ENCODE measurements around the gene TMC7.

DNA sequence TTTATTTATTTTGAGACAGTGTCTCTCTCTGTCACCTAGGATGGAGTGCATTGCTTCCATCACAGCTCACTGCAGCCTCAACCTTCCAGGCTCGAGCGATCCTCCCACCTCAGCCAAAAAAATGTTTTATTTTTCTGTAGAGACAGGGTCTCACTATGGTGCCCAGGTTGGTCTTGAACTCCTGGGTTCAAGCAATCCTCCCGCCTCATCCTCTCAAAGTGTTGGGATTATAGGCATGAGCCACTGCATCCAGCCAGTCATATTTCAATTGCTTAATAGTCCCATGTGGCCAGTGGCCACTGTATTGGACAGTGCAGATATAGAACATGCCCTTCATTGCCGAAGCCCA, 15.3 kb downstream of the TMC7 start:
- TF ChIP-seq EZH2phosphoT487 (IDR thresholded peaks at IDR 0.05; ENCODE audit: unreplicated experiment) = no peak
- TF ChIP-seq, protein P1, sequence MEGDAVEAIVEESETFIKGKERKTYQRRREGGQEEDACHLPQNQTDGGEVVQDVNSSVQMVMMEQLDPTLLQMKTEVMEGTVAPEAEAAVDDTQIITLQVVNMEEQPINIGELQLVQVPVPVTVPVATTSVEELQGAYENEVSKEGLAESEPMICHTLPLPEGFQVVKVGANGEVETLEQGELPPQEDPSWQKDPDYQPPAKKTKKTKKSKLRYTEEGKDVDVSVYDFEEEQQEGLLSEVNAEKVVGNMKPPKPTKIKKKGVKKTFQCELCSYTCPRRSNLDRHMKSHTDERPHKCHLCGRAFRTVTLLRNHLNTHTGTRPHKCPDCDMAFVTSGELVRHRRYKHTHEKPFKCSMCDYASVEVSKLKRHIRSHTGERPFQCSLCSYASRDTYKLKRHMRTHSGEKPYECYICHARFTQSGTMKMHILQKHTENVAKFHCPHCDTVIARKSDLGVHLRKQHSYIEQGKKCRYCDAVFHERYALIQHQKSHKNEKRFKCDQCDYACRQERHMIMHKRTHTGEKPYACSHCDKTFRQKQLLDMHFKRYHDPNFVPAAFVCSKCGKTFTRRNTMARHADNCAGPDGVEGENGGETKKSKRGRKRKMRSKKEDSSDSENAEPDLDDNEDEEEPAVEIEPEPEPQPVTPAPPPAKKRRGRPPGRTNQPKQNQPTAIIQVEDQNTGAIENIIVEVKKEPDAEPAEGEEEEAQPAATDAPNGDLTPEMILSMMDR (conservative IDR thresholded peaks at IDR 0.05; ENCODE audit: low read depth in 2 of 2) = no peak
- no peak for TF ChIP-seq EZH2 (IDR thresholded peaks at IDR 0.05; ENCODE audit: low read depth, unreplicated experiment)
- TF ChIP-seq POLR2AphosphoS5 (IDR thresholded peaks at IDR 0.05; ENCODE audit: low read depth) = no peak
- TF ChIP-seq, protein P2, sequence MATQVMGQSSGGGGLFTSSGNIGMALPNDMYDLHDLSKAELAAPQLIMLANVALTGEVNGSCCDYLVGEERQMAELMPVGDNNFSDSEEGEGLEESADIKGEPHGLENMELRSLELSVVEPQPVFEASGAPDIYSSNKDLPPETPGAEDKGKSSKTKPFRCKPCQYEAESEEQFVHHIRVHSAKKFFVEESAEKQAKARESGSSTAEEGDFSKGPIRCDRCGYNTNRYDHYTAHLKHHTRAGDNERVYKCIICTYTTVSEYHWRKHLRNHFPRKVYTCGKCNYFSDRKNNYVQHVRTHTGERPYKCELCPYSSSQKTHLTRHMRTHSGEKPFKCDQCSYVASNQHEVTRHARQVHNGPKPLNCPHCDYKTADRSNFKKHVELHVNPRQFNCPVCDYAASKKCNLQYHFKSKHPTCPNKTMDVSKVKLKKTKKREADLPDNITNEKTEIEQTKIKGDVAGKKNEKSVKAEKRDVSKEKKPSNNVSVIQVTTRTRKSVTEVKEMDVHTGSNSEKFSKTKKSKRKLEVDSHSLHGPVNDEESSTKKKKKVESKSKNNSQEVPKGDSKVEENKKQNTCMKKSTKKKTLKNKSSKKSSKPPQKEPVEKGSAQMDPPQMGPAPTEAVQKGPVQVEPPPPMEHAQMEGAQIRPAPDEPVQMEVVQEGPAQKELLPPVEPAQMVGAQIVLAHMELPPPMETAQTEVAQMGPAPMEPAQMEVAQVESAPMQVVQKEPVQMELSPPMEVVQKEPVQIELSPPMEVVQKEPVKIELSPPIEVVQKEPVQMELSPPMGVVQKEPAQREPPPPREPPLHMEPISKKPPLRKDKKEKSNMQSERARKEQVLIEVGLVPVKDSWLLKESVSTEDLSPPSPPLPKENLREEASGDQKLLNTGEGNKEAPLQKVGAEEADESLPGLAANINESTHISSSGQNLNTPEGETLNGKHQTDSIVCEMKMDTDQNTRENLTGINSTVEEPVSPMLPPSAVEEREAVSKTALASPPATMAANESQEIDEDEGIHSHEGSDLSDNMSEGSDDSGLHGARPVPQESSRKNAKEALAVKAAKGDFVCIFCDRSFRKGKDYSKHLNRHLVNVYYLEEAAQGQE (IDR thresholded peaks at IDR 0.05; ENCODE audit: unreplicated experiment) = no peak
- TF ChIP-seq, protein P3, sequence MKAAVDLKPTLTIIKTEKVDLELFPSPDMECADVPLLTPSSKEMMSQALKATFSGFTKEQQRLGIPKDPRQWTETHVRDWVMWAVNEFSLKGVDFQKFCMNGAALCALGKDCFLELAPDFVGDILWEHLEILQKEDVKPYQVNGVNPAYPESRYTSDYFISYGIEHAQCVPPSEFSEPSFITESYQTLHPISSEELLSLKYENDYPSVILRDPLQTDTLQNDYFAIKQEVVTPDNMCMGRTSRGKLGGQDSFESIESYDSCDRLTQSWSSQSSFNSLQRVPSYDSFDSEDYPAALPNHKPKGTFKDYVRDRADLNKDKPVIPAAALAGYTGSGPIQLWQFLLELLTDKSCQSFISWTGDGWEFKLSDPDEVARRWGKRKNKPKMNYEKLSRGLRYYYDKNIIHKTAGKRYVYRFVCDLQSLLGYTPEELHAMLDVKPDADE (IDR thresholded peaks at IDR 0.05) = no peak
- TF ChIP-seq ZNF331 (CRISPR knock-in tag; IDR thresholded peaks at IDR 0.05; ENCODE audit: low read depth) = no peak
- no peak for TF ChIP-seq JUNB (IDR thresholded peaks at IDR 0.05; ENCODE audit: unreplicated experiment)
- TF ChIP-seq CREB1 (CRISPR knock-in tag; IDR thresholded peaks at IDR 0.05; ENCODE audit: low read depth) = no peak
- no peak for TF ChIP-seq STAT1 (IDR thresholded peaks at IDR 0.05; ENCODE audit: unreplicated experiment)
- TF ChIP-seq ZNF114 (CRISPR knock-in tag; IDR thresholded peaks at IDR 0.05) = no peak
- TF ChIP-seq, protein P4, sequence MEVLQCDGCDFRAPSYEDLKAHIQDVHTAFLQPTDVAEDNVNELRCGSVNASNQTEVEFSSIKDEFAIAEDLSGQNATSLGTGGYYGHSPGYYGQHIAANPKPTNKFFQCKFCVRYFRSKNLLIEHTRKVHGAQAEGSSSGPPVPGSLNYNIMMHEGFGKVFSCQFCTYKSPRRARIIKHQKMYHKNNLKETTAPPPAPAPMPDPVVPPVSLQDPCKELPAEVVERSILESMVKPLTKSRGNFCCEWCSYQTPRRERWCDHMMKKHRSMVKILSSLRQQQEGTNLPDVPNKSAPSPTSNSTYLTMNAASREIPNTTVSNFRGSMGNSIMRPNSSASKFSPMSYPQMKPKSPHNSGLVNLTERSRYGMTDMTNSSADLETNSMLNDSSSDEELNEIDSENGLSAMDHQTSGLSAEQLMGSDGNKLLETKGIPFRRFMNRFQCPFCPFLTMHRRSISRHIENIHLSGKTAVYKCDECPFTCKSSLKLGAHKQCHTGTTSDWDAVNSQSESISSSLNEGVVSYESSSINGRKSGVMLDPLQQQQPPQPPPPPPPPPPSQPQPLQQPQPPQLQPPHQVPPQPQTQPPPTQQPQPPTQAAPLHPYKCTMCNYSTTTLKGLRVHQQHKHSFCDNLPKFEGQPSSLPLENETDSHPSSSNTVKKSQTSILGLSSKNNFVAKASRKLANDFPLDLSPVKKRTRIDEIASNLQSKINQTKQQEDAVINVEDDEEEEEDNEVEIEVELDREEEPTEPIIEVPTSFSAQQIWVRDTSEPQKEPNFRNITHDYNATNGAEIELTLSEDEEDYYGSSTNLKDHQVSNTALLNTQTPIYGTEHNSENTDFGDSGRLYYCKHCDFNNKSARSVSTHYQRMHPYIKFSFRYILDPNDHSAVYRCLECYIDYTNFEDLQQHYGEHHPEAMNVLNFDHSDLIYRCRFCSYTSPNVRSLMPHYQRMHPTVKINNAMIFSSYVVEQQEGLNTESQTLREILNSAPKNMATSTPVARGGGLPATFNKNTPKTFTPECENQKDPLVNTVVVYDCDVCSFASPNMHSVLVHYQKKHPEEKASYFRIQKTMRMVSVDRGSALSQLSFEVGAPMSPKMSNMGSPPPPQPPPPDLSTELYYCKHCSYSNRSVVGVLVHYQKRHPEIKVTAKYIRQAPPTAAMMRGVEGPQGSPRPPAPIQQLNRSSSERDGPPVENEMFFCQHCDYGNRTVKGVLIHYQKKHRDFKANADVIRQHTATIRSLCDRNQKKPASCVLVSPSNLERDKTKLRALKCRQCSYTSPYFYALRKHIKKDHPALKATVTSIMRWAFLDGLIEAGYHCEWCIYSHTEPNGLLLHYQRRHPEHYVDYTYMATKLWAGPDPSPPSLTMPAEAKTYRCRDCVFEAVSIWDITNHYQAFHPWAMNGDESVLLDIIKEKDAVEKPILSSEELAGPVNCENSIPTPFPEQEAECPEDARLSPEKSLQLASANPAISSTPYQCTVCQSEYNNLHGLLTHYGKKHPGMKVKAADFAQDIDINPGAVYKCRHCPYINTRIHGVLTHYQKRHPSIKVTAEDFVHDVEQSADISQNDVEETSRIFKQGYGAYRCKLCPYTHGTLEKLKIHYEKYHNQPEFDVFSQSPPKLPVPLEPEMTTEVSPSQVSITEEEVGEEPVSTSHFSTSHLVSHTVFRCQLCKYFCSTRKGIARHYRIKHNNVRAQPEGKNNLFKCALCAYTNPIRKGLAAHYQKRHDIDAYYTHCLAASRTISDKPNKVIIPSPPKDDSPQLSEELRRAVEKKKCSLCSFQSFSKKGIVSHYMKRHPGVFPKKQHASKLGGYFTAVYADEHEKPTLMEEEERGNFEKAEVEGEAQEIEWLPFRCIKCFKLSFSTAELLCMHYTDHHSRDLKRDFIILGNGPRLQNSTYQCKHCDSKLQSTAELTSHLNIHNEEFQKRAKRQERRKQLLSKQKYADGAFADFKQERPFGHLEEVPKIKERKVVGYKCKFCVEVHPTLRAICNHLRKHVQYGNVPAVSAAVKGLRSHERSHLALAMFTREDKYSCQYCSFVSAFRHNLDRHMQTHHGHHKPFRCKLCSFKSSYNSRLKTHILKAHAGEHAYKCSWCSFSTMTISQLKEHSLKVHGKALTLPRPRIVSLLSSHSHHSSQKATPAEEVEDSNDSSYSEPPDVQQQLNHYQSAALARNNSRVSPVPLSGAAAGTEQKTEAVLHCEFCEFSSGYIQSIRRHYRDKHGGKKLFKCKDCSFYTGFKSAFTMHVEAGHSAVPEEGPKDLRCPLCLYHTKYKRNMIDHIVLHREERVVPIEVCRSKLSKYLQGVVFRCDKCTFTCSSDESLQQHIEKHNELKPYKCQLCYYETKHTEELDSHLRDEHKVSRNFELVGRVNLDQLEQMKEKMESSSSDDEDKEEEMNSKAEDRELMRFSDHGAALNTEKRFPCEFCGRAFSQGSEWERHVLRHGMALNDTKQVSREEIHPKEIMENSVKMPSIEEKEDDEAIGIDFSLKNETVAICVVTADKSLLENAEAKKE (CRISPR knock-in tag; IDR thresholded peaks at IDR 0.05) = no peak

All from GM23338 (cell line).